Measurements from ENCODE around the gene UBE2I.
"Not testable (repeated sequence)": the region's sequence is repeated elsewhere in the genome, so short reads cannot be mapped to it uniquely, and the experiment has no call there.

UBE2I gene

GRCh38 chr16:1314399-1315068 lies 5.1 kb downstream of the UBE2I start:
- DNase-seq = no peak

- DNase-seq = no peak
Observed at GRCh38 chr16:1315081-1316032, 5.9 kb downstream of the UBE2I start.

GRCh38 chr16:1316033-1316405 lies 6.6 kb downstream of the UBE2I start:
- no peak for DNase-seq

GRCh38 chr16:1317479-1318267 lies 8.2 kb downstream of the UBE2I start:
- no peak for DNase-seq

GRCh38 chr16:1318268-1318545 lies 8.8 kb downstream of the UBE2I start:
- no peak for DNase-seq

- no peak for DNase-seq
Observed at GRCh38 chr16:1319041-1319440, 9.6 kb downstream of the UBE2I start.

- DNase-seq = no peak
Observed at GRCh38 chr16:1320097-1320496, 10.7 kb downstream of the UBE2I start.

- no peak for DNase-seq
Observed at GRCh38 chr16:1320658-1321240, 11.3 kb downstream of the UBE2I start.

GRCh38 chr16:1322407-1322806 lies 13.0 kb downstream of the UBE2I start:
- no peak for DNase-seq

- no peak for DNase-seq
Observed at GRCh38 chr16:1323296-1324239, 14.1 kb downstream of the UBE2I start.

GRCh38 chr16:1324286-1324826 lies 14.9 kb downstream of the UBE2I start:
- DNase-seq = no peak

- DNase-seq = no peak
Observed at GRCh38 chr16:1325261-1325660, 15.8 kb downstream of the UBE2I start.

- no peak for DNase-seq
Observed at GRCh38 chr16:1325673-1326371, 16.4 kb downstream of the UBE2I start.

GRCh38 chr16:1326391-1326790 lies 17.0 kb downstream of the UBE2I start:
- DNase-seq = no peak

GRCh38 chr16:1326946-1327618 lies 17.6 kb downstream of the UBE2I start:
- no peak for DNase-seq

- no peak for DNase-seq
Observed at GRCh38 chr16:1327619-1327947, 18.1 kb downstream of the UBE2I start.

GRCh38 chr16:1328136-1328535 lies 18.7 kb downstream of the UBE2I start:
- not testable (repeated sequence) for DNase-seq

GRCh38 chr16:1328961-1329360 lies 19.5 kb downstream of the UBE2I start:
- DNase-seq = not testable (repeated sequence)

- no peak for DNase-seq
Observed at GRCh38 chr16:1330260-1330914, 21.0 kb downstream of the UBE2I start.
